GM06990 (cell line): ENCODE data around the gene SLC13A4.

ENCODE experiments used
- DNase-seq: peaks from one replicate; pipeline ENCODE4 v3.0.0-alpha.2; 2011; ENCODE audit not compliant: insufficient read length; ENCODE audit errors: extremely low read depth
- H3K27me3 ChIP-seq: replicated peaks from 2 replicates; pipeline ENCODE4 v1.6.0; 2011; ENCODE audit warnings: low read length; ENCODE audit not compliant: control insufficient read depth, insufficient read depth
- H3K36me3 ChIP-seq: 2 replicates; pipeline ENCODE4 v1.5.1; 2011; ENCODE audit warnings: low read length; ENCODE audit not compliant: control insufficient read depth, insufficient read depth
- H3K4me3 ChIP-seq: replicated peaks from 2 replicates; pipeline ENCODE4 v1.5.1; 2011; ENCODE audit warnings: low read depth, mild to moderate bottlenecking, control low read depth, low read length
- CTCF ChIP-seq: IDR thresholded peaks from 2 replicates; pipeline ENCODE4 v1.5.1; 2011; ENCODE audit warnings: low read length, control low read depth, mild to moderate bottlenecking, inconsistent platforms; ENCODE audit not compliant: insufficient read depth, poor library complexity, severe bottlenecking

The SLC13A4 gene

DNA sequence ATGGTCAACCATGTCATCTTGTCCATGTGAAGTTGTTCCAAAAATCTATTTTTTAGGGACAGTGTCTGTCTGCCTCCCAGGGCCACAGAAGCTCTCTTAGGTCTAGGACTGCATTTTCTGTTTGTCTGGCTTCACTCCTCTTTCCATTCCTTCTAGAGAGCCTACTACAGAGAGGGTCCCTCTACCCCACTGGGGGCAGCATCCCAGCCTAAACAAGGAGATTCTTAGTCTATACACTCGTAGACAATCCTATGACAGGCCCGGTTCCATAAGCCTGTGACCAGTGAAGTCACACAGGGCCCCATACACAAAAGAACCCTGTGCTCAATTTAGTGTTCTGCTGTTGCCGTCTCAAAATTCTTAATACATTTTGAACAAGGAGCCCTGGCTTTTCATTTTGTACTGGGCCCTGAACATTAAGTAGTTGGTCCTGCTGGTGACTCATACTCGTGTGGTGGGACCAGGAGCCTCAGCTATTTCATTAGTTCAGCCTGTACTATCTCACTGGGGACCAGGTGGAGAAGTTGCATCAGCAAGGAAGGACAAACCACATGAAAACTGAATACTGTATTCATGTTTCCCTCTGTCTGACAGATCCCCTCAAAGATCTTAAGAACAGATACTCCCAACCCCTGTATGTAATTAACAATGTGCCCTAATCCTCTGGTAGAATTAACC lies 44.1 kb upstream of the SLC13A4 start:
- TF ChIP-seq CTCF, result no peak
- DNase-seq, result no peak

GRCh38 chr7:135771051-135771450 lies 43.1 kb upstream of the SLC13A4 start:
- Histone ChIP-seq H3K27me3 (no peaks in the 10 kb centered on the region), H3K4me3 (no peak overlapping the region), H3K36me3 (no peaks in the 10 kb centered on the region)
- no peak for TF ChIP-seq CTCF
- DNase-seq, result no peak

More for the DNA sequence above, 44.1 kb upstream of the SLC13A4 start:
- Histone ChIP-seq H3K4me3 (no peak overlapping the region), H3K27me3 (no peaks in the 10 kb centered on the region), H3K36me3 (no peaks in the 10 kb centered on the region)

- no peaks in the 10 kb centered on the region for H3K36me3 ChIP-seq
- no peak for TF ChIP-seq CTCF
- H3K27me3 ChIP-seq, result no peaks in the 10 kb centered on the region
- H3K4me3 ChIP-seq, result no peak overlapping the region
- DNase-seq, result no peak
Observed at GRCh38 chr7:135770139-135770710, 42.2 kb upstream of the SLC13A4 start.

- DNase-seq, result no peak
- H3K36me3 ChIP-seq, result no peaks in the 10 kb centered on the region
- no peak overlapping the region for H3K4me3 ChIP-seq
- no peaks in the 10 kb centered on the region for H3K27me3 ChIP-seq
- no peak for TF ChIP-seq CTCF
Observed at GRCh38 chr7:135769005-135769802, 41.2 kb upstream of the SLC13A4 start.

DNA sequence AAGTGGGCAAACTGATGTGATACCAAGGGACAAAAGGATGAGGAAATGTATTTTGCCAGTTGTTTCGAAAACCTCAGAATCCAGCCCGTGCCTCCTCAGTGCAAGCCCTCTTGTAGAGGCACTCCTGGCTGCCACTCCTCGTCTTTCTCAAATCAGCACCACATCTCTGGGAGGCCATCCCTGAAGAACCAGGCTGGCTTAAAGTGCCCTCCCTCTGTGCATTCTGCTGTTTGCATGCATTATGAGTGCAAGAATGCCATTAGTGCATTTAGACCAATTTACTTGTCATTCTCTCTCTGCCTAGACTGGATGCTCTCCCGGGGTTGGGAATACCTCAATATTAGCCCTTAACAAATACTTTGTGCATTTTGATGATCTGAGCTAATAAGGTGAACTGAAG lies 40.5 kb upstream of the SLC13A4 start:
- no peak for DNase-seq
- Histone ChIP-seq H3K4me3 (no peak overlapping the region), H3K36me3 (no peaks in the 10 kb centered on the region), H3K27me3 (no peaks in the 10 kb centered on the region)
- TF ChIP-seq CTCF, result no peak
